ENCODE data around the gene ZC3H10. TPM values are rescaled to one million over a fixed set of nuclear protein-coding genes. Genes with fewer than 3 reads are reported as not detected.

Gene ZC3H10
- total and polyA plus RNA-seq, 2 of the 8 experiments (the other 6 are each of a cell fraction or from before 2014, with no cell fraction given) = 4.0 to 11.2 TPM

GRCh38 chr12:56158926-56159461, 40.9 kb downstream of the ZC3H10 start (continued):
- TF ChIP-seq MAFK (IDR thresholded peaks at IDR 0.05; ENCODE audit: low read depth, low read length) (0 out of 2 replicates have a peak, but pooled peaks have one; percentile 19), SIX5 (IDR thresholded peaks at IDR 0.05; ENCODE audit: low read depth, low read length) (no peak), YY1 (IDR thresholded peaks at IDR 0.05; ENCODE audit: low read depth, low read length) (no peak), SP1 (IDR thresholded peaks at IDR 0.05; ENCODE audit: low read depth, low read length) (0 out of 2 replicates have a peak, but pooled peaks have one; percentile 11)

All from H1 (cell line).